SK-N-SH (cell line): ENCODE results near the gene VGF. TPM values are rescaled to one million over a fixed set of nuclear protein-coding genes. Genes with fewer than 3 reads are reported as not detected.

Experiments used
- CTCF ChIA-PET: fragments of 300-600, 350-600 bp; formaldehyde crosslinking; extraction: SDS; loops from one replicate; lab custom pipeline; 2021; lab: Yijun Ruan, JAX
- POLR2A ChIA-PET: fragments of 350-600 bp; sonication (Branson Sonifier 250); formaldehyde crosslinking; extraction: SDS; loops from one replicate; lab custom pipeline; 2020; ENCODE audit warnings: antibody characterized with exemption, inconsistent platforms; lab: Yijun Ruan, JAX
- DNase-seq: peaks from one replicate; pipeline ENCODE4 v3.0.0; 2012
- H2AFZ ChIP-seq: fragments of 200-600 bp; sonication (generic); 2 replicates; pipeline ENCODE4 v1.8.1; 2016; ENCODE audit warnings: antibody characterized with exemption, mild to moderate bottlenecking, low read depth
- H3F3A ChIP-seq: fragments of 200-600 bp; sonication (generic); replicated peaks from 2 replicates; pipeline ENCODE3; 2016; ENCODE audit warnings: antibody characterized with exemption, mild to moderate bottlenecking; ENCODE audit not compliant: insufficient read depth
- H3K27ac ChIP-seq, 2 experiments: fragments of 200-500 bp in 1 of 2; fragments of 200-600 bp in 1 of 2; sonication (Bioruptor generic) in 1 of 2; sonication (generic), shearing (Covaris generic) in 1 of 2; 2 replicates each; pipeline versions ENCODE4 v1.5.1 to v1.6.1; 2014 to 2016; ENCODE audit warnings: low read depth in 2 of 2, inconsistent platforms in 1 of 2, low read length in 1 of 2, mild to moderate bottlenecking in 1 of 2, mixed read lengths in 1 of 2
- H3K27me3 ChIP-seq: fragments of 200-600 bp; sonication (generic), shearing (Covaris generic); 2 replicates; pipeline ENCODE4 v1.6.1; 2016; ENCODE audit warnings: mixed run types; ENCODE audit not compliant: insufficient read depth
- H3K36me3 ChIP-seq, 2 experiments: fragments of 200-500 bp in 1 of 2; fragments of 200-600 bp in 1 of 2; sonication (Bioruptor generic) in 1 of 2; sonication (generic) in 1 of 2; replicated peaks in 1 of 2; 2 replicates each; pipeline versions ENCODE3 to v1.5.1; 2014 to 2016; ENCODE audit warnings: low read length in 1 of 2, mild to moderate bottlenecking in 1 of 2; ENCODE audit not compliant: insufficient read depth in 2 of 2, control insufficient read depth in 1 of 2
- H3K4me1 ChIP-seq, 2 experiments: fragments of 200-500 bp in 1 of 2; fragments of 200-600 bp in 1 of 2; sonication (Bioruptor generic) in 1 of 2; sonication (generic), shearing (Covaris generic) in 1 of 2; 2 replicates each; pipeline versions ENCODE4 v1.5.1 to v1.6.1; 2014 to 2016; ENCODE audit warnings: low read depth in 1 of 2, low read length in 1 of 2, mixed run types in 1 of 2; ENCODE audit not compliant: insufficient read depth in 2 of 2, control insufficient read depth in 1 of 2
- H3K4me2 ChIP-seq: fragments of 200-600 bp; sonication (generic), shearing (Covaris generic); 2 replicates; pipeline ENCODE4 v1.6.1; 2017; ENCODE audit warnings: mixed run types
- H3K4me3 ChIP-seq, 2 experiments: fragments of 200-500 bp in 1 of 2; fragments of 200-600 bp in 1 of 2; sonication (Bioruptor generic) in 1 of 2; sonication (generic), shearing (Covaris generic) in 1 of 2; 2 replicates each; pipeline versions ENCODE4 v1.5.1 to v1.8.1; 2014 to 2016; ENCODE audit warnings: low read depth in 2 of 2, inconsistent platforms in 1 of 2, low read length in 1 of 2, mild to moderate bottlenecking in 1 of 2, mixed read lengths in 1 of 2, moderate library complexity in 1 of 2
- H3K79me2 ChIP-seq: fragments of 200-600 bp; sonication (generic); 2 replicates; pipeline ENCODE4 v1.8.1; 2017; ENCODE audit warnings: mild to moderate bottlenecking; ENCODE audit not compliant: insufficient read depth
- H3K9ac ChIP-seq: fragments of 200-600 bp; sonication (generic); 2 replicates; pipeline ENCODE4 v1.6.1; 2017; ENCODE audit warnings: mixed run types
- H3K9me2 ChIP-seq: fragments of 200-600 bp; sonication (generic); 2 replicates; pipeline ENCODE4 v1.6.1; 2017; ENCODE audit warnings: mixed run types
- H3K9me3 ChIP-seq: fragments of 200-600 bp; sonication (generic); 2 replicates; pipeline ENCODE4 v1.6.1; 2017; ENCODE audit warnings: mixed run types, mild to moderate bottlenecking, moderate library complexity
- H4K20me1 ChIP-seq: fragments of 200-600 bp; sonication (generic); 2 replicates; pipeline ENCODE4 v1.6.1; 2017; ENCODE audit warnings: mild to moderate bottlenecking, mixed run types; ENCODE audit not compliant: insufficient read depth
- CHD2 ChIP-seq: fragments of 150-350 bp; IDR thresholded peaks from 2 replicates; pipeline ENCODE4 v1.6.1; 2018; ENCODE audit warnings: low read length; ENCODE audit not compliant: partially characterized antibody
- CTCF ChIP-seq: fragments of 200-600 bp; sonication (generic); IDR thresholded peaks from 2 replicates; pipeline ENCODE4 v1.6.1; 2017; ENCODE audit warnings: antibody characterized with exemption, mild to moderate bottlenecking, moderate library complexity
- ELF1 ChIP-seq: IDR thresholded peaks from 2 replicates; pipeline ENCODE4 v1.4.0; 2012
- EZH2phosphoT487 ChIP-seq: fragments of 200-600 bp; sonication (generic); IDR thresholded peaks from 2 replicates; pipeline ENCODE4 v1.6.1; 2017; ENCODE audit warnings: low read depth, mixed run types, mild to moderate bottlenecking, antibody characterized with exemption, moderate library complexity, borderline replicate concordance
- FOSL2 ChIP-seq: IDR thresholded peaks from 2 replicates; pipeline ENCODE4 v1.4.0; 2012; ENCODE audit warnings: low read depth, mild to moderate bottlenecking, moderate library complexity, borderline replicate concordance
- FOXJ3 ChIP-seq: sonication (generic); formaldehyde crosslinking; IDR thresholded peaks from 2 replicates; pipeline ENCODE4 v1.5.1; 2020; ENCODE audit warnings: mild to moderate bottlenecking, missing genetic modification reagents
- MAX ChIP-seq: IDR thresholded peaks from 2 replicates; pipeline ENCODE4 v1.4.0; 2012; ENCODE audit warnings: low read depth
- MXI1 ChIP-seq: IDR thresholded peaks from 2 replicates; pipeline ENCODE4 v1.6.1; 2012; ENCODE audit warnings: mild to moderate bottlenecking, low read depth, low read length, improper control_type of control experiment
- NRF1 ChIP-seq: IDR thresholded peaks from 2 replicates; pipeline ENCODE4 v1.6.1; 2012; ENCODE audit warnings: low read depth, mild to moderate bottlenecking, low read length
- POLR2AphosphoS5 ChIP-seq: IDR thresholded peaks from 2 replicates; pipeline ENCODE4 v1.6.1; 2012; ENCODE audit warnings: low read depth, low read length
- RAD21 ChIP-seq: IDR thresholded peaks from 2 replicates; pipeline ENCODE4 v1.6.1; 2012; ENCODE audit warnings: mild to moderate bottlenecking, low read length
- RCOR1 ChIP-seq: fragments of 150-350 bp; IDR thresholded peaks from 2 replicates; pipeline ENCODE4 v1.6.1; 2017; ENCODE audit warnings: antibody characterized with exemption, low read length
- REST ChIP-seq: IDR thresholded peaks from 2 replicates; pipeline ENCODE4 v1.6.1; 2012; ENCODE audit warnings: mild to moderate bottlenecking, low read depth, low read length, moderate library complexity
- RXRA ChIP-seq: IDR thresholded peaks from 2 replicates; pipeline ENCODE4 v1.4.0; 2012; ENCODE audit warnings: low read depth, mild to moderate bottlenecking, borderline replicate concordance
- SIN3A ChIP-seq: IDR thresholded peaks from 2 replicates; pipeline ENCODE4 v1.6.1; 2012; ENCODE audit warnings: low read depth, mild to moderate bottlenecking, low read length, moderate library complexity, borderline replicate concordance
- TEAD4 ChIP-seq: IDR thresholded peaks from 2 replicates; pipeline ENCODE4 v1.4.0; 2012; ENCODE audit warnings: mild to moderate bottlenecking, borderline replicate concordance; ENCODE audit not compliant: insufficient read depth
- ZBTB33 ChIP-seq: IDR thresholded peaks from 2 replicates; pipeline ENCODE4 v1.4.0; 2012; ENCODE audit warnings: low read depth, borderline replicate concordance
- WGBS: methylation state at CpG from one replicate; pipeline ENCODE4 v1.1.6; 2017; ENCODE audit warnings: low lambda C conversion rate; 5-methylcytosine and 5-hydroxymethylcytosine counted together
- polyA plus RNA-seq, 3 experiments: library from polyadenylated mRNA; depleted of rRNA; stranded (reverse); fragments of >200 nt; gene quantifications; 2 replicates each; pipeline ENCODE4 v1.2.3, GENCODE V29; 2012

The VGF gene
- polyA plus RNA-seq, 1 of the 3 experiments (the other 2 are of a cell fraction), result 54.3 TPM

- TF ChIP-seq MAX, result peak; percentile 86
- TF ChIP-seq EZH2phosphoT487, result no peak
- no peak for TF ChIP-seq CTCF
- TF ChIP-seq TEAD4, result peak; percentile 26; the same call in 1 of the 2 replicates
- peak; percentile 97 for TF ChIP-seq NRF1
- TF ChIP-seq ZBTB33, result no peak
- peak; percentile 65; the same call in 1 of the 2 replicates for TF ChIP-seq FOXJ3 (CRISPR knock-in tag)
- TF ChIP-seq SIN3A, result peak; percentile 99; the same call in 1 of the 2 replicates
Observed at GRCh38 chr7:101165075-101165957, at the start of gene VGF (continued).

- no peak overlapping the region for H2AFZ ChIP-seq
- H3K9ac ChIP-seq, result no peak overlapping the region
- H3F3A ChIP-seq, result peaks cover 9% of the 10 kb centered on the region
- CTCF ChIA-PET, result interaction anchor here (1.1 to 7.6 kb wide), 5 partner anchors 19 to 78 kb away, joined by 3 to 45 read pairs (median 4); no protein-coding TSS in a partner anchor
- POLR2A ChIA-PET, result no interaction called here
- no peak overlapping the region for H3K4me2 ChIP-seq
- no peak for DNase-seq
- H3K27me3 ChIP-seq, result no peaks in the 10 kb centered on the region
- H3K27ac ChIP-seq, result no peak overlapping the region
- H3K9me2 ChIP-seq, result no peaks in the 10 kb centered on the region
- H3K4me1 ChIP-seq, result peaks cover 8 to 21% of the 10 kb centered on the region in 2 experiments; a peak in 2 of 4 replicates
- peaks cover 33% of the 10 kb centered on the region for H3K79me2 ChIP-seq
- no peaks in the 10 kb centered on the region for H4K20me1 ChIP-seq
- no peaks in the 10 kb centered on the region for H3K9me3 ChIP-seq
- WGBS, result 97% methylated on average over 8 of the region's 8 CpGs
- TF ChIP-seq ZBTB33 (no peak), MAX (no peak), RXRA (no peak), ELF1 (no peak), RAD21 (no peak), EZH2phosphoT487 (no peak), FOXJ3 (CRISPR knock-in tag) (no peak), POLR2AphosphoS5 (no peak), RCOR1 (no peak), MXI1 (no peak), FOSL2 (no peak), CHD2 (no peak), REST (no peak)
- no peak overlapping the region for H3K4me3 ChIP-seq
- H3K36me3 ChIP-seq, result peaks cover 33 to 39% of the 10 kb centered on the region in 2 experiments
Observed at GRCh38 chr7:101212014-101212413, 46.6 kb upstream of the VGF start.
